GM12878 (cell line): Measurements from ENCODE around the gene FLII. TPM values are rescaled to one million over a fixed set of nuclear protein-coding genes. Genes with fewer than 3 reads are reported as not detected.

ENCODE experiments used
- ATAC-seq: fragments of 200-7000 bp; cut with Tn5 transposase; 3 replicates; pipeline ENCODE4 v1.9.1; 2020; ENCODE audit warnings: mild to moderate bottlenecking, moderate library complexity
- BruUV-seq: library from RNA; stranded (reverse); fragments of 400-500 nt; replicated peaks from 2 replicates; lab custom pipeline; 2021; lab: Mats Ljungman, UMichigan
- CTCF ChIA-PET: fragments of 300-600 bp; sonication (Branson Sonifier 250); formaldehyde crosslinking; extraction: SDS; loops from one replicate; lab custom pipeline; 2021; ENCODE audit warnings: inconsistent platforms; lab: Yijun Ruan, JAX
- POLR2A ChIA-PET: fragments of 350-600 bp; formaldehyde crosslinking; extraction: SDS; loops from one replicate; lab custom pipeline; 2021; ENCODE audit warnings: inconsistent platforms; lab: Charles Lee
- RAD21 ChIA-PET: fragments of 300-600 bp; sonication (Branson Sonifier 250); formaldehyde crosslinking; loops from one replicate; lab custom pipeline; 2023; ENCODE audit warnings: antibody characterized with exemption; ENCODE audit not compliant: unreplicated experiment; lab: Charles Lee
- SMC1A ChIA-PET: fragments of 300-600 bp; sonication (Branson Sonifier 250); formaldehyde crosslinking; loops from one replicate; lab custom pipeline; 2023; ENCODE audit not compliant: unreplicated experiment, uncharacterized antibody; lab: Charles Lee
- DNase-seq: peaks from one replicate; pipeline ENCODE4 v3.0.0-alpha.2; 2011; ENCODE audit warnings: low read depth, low spot score
- FAIRE-seq: peaks from 3 replicates; lab custom pipeline; 2011; peaks lifted over from hg19 to GRCh38; lab: Jason Lieb, UNC
- H2AFZ ChIP-seq: 2 replicates; pipeline ENCODE4 v1.6.0; 2011; ENCODE audit warnings: low read depth, low read length, control low read depth; ENCODE audit not compliant: control insufficient read depth
- H3K27ac ChIP-seq: 2 replicates; pipeline ENCODE4 v1.5.1; 2011; ENCODE audit warnings: control low read depth; ENCODE audit not compliant: control insufficient read depth, insufficient read depth
- H3K27me3 ChIP-seq, 2 experiments: replicated peaks in 1 of 2; 2 replicates each; pipeline versions ENCODE4 v1.6.0 to v1.6.1; 2011; ENCODE audit warnings: low read length in 1 of 2; ENCODE audit not compliant: control insufficient read depth in 2 of 2, insufficient read depth in 2 of 2
- H3K36me3 ChIP-seq, 2 experiments: 2 replicates each; pipeline ENCODE4 v1.5.1; 2011; ENCODE audit warnings: low read length in 1 of 2; ENCODE audit not compliant: control insufficient read depth in 2 of 2, insufficient read depth in 2 of 2
- H3K4me1 ChIP-seq: 2 replicates; pipeline ENCODE4 v1.6.1; 2011; ENCODE audit warnings: mild to moderate bottlenecking, low read length, moderate library complexity, mixed read lengths; ENCODE audit not compliant: control insufficient read depth, insufficient read depth
- H3K4me2 ChIP-seq: 2 replicates; pipeline ENCODE4 v1.6.0; 2011; ENCODE audit warnings: control low read depth; ENCODE audit not compliant: control insufficient read depth, insufficient read depth
- H3K4me3 ChIP-seq: fragments of 200-600 bp; sonication (generic); 2 replicates; pipeline ENCODE4 v1.5.1; 2016
- H3K79me2 ChIP-seq: 2 replicates; pipeline ENCODE4 v1.6.0; 2011; ENCODE audit warnings: low read length; ENCODE audit not compliant: control insufficient read depth, insufficient read depth
- H3K9ac ChIP-seq: 2 replicates; pipeline ENCODE4 v1.8.0; 2011; ENCODE audit warnings: low read length, control low read depth, mixed read lengths; ENCODE audit not compliant: control insufficient read depth, insufficient read depth
- H3K9me3 ChIP-seq: replicated peaks from 3 replicates; pipeline ENCODE4 v1.5.1; 2011; ENCODE audit warnings: mild to moderate bottlenecking, low read length; ENCODE audit not compliant: control insufficient read depth, insufficient read depth
- H4K20me1 ChIP-seq: 2 replicates; pipeline ENCODE4 v1.6.0; 2011; ENCODE audit not compliant: control insufficient read depth, insufficient read depth
- BACH1 ChIP-seq: fragments of 450-650 bp; IDR thresholded peaks from 2 replicates; pipeline ENCODE4 v1.6.1; 2017; ENCODE audit warnings: mild to moderate bottlenecking, borderline replicate concordance
- BHLHE40 ChIP-seq, 2 experiments: fragments of 450-650 bp in 1 of 2; IDR thresholded peaks; 2 replicates each; pipeline ENCODE4 v1.6.1; 2011 to 2017; ENCODE audit warnings: low read depth in 2 of 2, borderline replicate concordance in 1 of 2, improper control_type of control experiment in 1 of 2, low read length in 1 of 2, mild to moderate bottlenecking in 1 of 2
- BRCA1 ChIP-seq: IDR thresholded peaks from 2 replicates; pipeline ENCODE4 v1.6.1; 2011; ENCODE audit warnings: low read depth, low read length, improper control_type of control experiment
- CBX3 ChIP-seq: fragments of 200-600 bp; sonication (generic); IDR thresholded peaks from 2 replicates; pipeline ENCODE4 v1.6.1; 2016; ENCODE audit warnings: low read depth, borderline replicate concordance
- CHD2 ChIP-seq: IDR thresholded peaks from 2 replicates; pipeline ENCODE4 v1.6.1; 2011; ENCODE audit warnings: low read depth, low read length, improper control_type of control experiment, borderline replicate concordance
- FOXM1 ChIP-seq: IDR thresholded peaks from 2 replicates; pipeline ENCODE4 v1.6.1; 2012; ENCODE audit warnings: low read depth, mild to moderate bottlenecking, inconsistent platforms, low read length, moderate library complexity
- HDAC2 ChIP-seq: fragments of 200-600 bp; sonication (generic); IDR thresholded peaks from 2 replicates; pipeline ENCODE4 v1.6.1; 2017
- KLF5 ChIP-seq: fragments of 450-650 bp; IDR thresholded peaks from 2 replicates; pipeline ENCODE4 v1.6.1; 2014; ENCODE audit warnings: mild to moderate bottlenecking; ENCODE audit not compliant: partially characterized antibody
- POLR2A ChIP-seq: IDR thresholded peaks from 2 replicates; pipeline ENCODE4 v1.6.1; 2011; ENCODE audit warnings: low read depth, mild to moderate bottlenecking, low read length
- RUNX3 ChIP-seq: IDR thresholded peaks from 2 replicates; pipeline ENCODE4 v1.6.1; 2012; ENCODE audit warnings: low read length, inconsistent platforms
- SREBF1 ChIP-seq: IDR thresholded peaks from 2 replicates; pipeline ENCODE4 v1.6.1; 2012; ENCODE audit warnings: mild to moderate bottlenecking, low read length
- ZNF24 ChIP-seq: fragments of 450-650 bp; IDR thresholded peaks from 2 replicates; pipeline ENCODE4 v1.6.1; 2017; ENCODE audit warnings: antibody characterized with exemption, mild to moderate bottlenecking
- WGBS: methylation state at CpG from one replicate; pipeline ENCODE4 v1.1.6; 2016; ENCODE audit warnings: low lambda C conversion rate; ENCODE audit not compliant: insufficient replicate concordance, insufficient coverage; ENCODE audit errors: missing lambda C conversion rate; 5-methylcytosine and 5-hydroxymethylcytosine counted together
- in situ Hi-C: fragments of 300-500 bp; cut with MboI; formaldehyde crosslinking; loops from 9 replicates; pipeline ENCODE4 v1.14.3; 2018; ENCODE audit warnings: mixed read lengths
- intact Hi-C: fragments of 100-400 bp; cut with micrococcal nuclease; formaldehyde crosslinking; loops from one replicate; pipeline ENCODE4 v1.14.2; 2022; ENCODE audit not compliant: unreplicated experiment
- polyA plus RNA-seq, 11 experiments: library from polyadenylated mRNA; depleted of rRNA in 4 of 11; unstranded in 6 of 11; stranded (reverse) in 5 of 11; fragments of >200 nt; fragmentation: Nextera tagmentation in 4 of 11; fragmentation: Illumina TruSeq in 1 of 11; extraction: Ambion mirVana in 4 of 11; extraction: Trizol in 1 of 11; gene quantifications; 1 replicate in 1 of 11; 2 replicates in 10 of 11; pipeline versions ENCODE4 v1.2.1 to v1.2.3, GENCODE V29; 2011 to 2016; ENCODE audit warnings: inconsistent platforms in 2 of 11, missing spikeins in 2 of 11, low read depth in 1 of 11
- total RNA-seq, 4 experiments: library from RNA; depleted of rRNA in 3 of 4; stranded (reverse); fragments of >200 nt in 3 of 4; fragmentation: Illumina TruSeq in 1 of 4; extraction: Trizol in 1 of 4; gene quantifications; 2 replicates each; pipeline versions ENCODE4 v1.2.1 to v1.2.3, GENCODE V29; 2013 to 2021
- TF ChIP-seq, protein P1 (sequence below): fragments of 450-650 bp; IDR thresholded peaks from 2 replicates; pipeline ENCODE4 v1.6.1; 2016; ENCODE audit warnings: mild to moderate bottlenecking, moderate library complexity, borderline replicate concordance
- TF ChIP-seq, protein P2 (sequence below): IDR thresholded peaks from 2 replicates; pipeline ENCODE4 v1.6.1; 2012; ENCODE audit warnings: low read depth, low read length, improper control_type of control experiment

The FLII gene
- total and polyA plus RNA-seq, 10 of the 15 experiments (the other 5 are each of a cell fraction or from before 2014, with no cell fraction given): 22.2 to 200 (median 121) TPM

DNA sequence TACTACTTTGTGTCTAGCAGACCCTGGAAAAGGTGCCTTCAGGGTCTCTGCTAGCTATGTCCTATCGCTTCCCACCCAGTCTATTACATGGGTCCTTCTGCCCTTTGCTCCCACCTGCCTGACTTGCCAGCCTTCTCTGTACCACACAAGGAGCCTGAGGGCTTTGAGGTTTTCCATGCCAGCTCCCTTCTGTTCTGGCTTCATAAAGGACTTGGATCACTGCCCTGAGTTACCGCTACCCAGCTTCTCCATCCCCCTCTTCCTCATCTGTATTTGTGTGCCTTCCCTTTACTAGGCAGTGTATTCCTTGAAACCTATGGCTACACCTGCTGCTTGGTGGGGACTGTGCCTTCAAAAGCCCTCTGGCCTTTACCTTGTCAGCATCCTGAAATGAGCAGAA is 52.7 kb downstream of the FLII start:
- BruUV-seq: no TSS peak

DNA sequence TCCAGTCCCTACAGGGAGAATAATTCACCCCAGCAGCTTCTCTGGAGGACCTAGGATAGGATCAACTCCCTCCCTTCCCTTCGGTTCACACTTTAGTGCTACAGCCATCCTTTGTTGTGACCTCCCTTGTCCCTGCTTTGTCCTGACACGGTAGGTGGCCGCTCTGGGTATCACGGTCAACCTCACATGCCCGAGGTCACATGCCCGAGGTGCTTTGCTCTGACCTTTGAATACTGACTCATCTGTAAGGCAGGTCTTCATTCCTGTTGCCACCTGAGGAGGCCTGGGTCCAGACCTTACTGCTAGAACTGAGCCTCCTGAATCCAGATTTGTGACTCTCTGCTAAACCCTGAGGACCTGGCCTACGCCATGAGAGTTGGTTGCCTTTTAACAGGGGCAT is 55.2 kb downstream of the FLII start:
- H2AFZ ChIP-seq: no peak overlapping the region
- RAD21 ChIA-PET: no interaction called here
- no peaks in the 10 kb centered on the region for H3K27me3 ChIP-seq
- DNase-seq (no peak), FAIRE-seq (no peak), ATAC-seq (no peak)
- peaks cover 12% of the 10 kb centered on the region for H3K79me2 ChIP-seq
- no peaks in the 10 kb centered on the region for H3K9me3 ChIP-seq
- intact Hi-C loops: no loop called here
- 85% methylated on average over 7 of the region's 7 CpGs for WGBS
- no peak overlapping the region for H3K4me3 ChIP-seq
- in situ Hi-C loops: no loop called here
- POLR2A ChIA-PET: interaction anchor here (1.3 to 1.5 kb wide), 3 partner anchors 12 to 58 kb away, joined by 3 to 6 read pairs (median 4); no protein-coding TSS in a partner anchor
- no peak overlapping the region for H3K4me2 ChIP-seq
- no TSS peak for BruUV-seq
- SMC1A ChIA-PET: interaction anchor here (2.0 kb wide), 1 partner anchor 14 kb away, joined by 5 read pairs; no protein-coding TSS in a partner anchor
- CTCF ChIA-PET: interaction anchor here (1.0 kb wide), 1 partner anchor 14 kb away, joined by 4 read pairs; no protein-coding TSS in a partner anchor
- peaks cover 21 to 43% of the 10 kb centered on the region in 2 experiments for H3K36me3 ChIP-seq
- peaks cover 13% of the 10 kb centered on the region for H4K20me1 ChIP-seq
- H3K9ac ChIP-seq: no peak overlapping the region
- H3K4me1 ChIP-seq: no peaks in the 10 kb centered on the region
- H3K27ac ChIP-seq: no peak overlapping the region
- no peak for TF ChIP-seq FOXM1
- TF ChIP-seq CBX3: no peak
- TF ChIP-seq, protein P1, sequence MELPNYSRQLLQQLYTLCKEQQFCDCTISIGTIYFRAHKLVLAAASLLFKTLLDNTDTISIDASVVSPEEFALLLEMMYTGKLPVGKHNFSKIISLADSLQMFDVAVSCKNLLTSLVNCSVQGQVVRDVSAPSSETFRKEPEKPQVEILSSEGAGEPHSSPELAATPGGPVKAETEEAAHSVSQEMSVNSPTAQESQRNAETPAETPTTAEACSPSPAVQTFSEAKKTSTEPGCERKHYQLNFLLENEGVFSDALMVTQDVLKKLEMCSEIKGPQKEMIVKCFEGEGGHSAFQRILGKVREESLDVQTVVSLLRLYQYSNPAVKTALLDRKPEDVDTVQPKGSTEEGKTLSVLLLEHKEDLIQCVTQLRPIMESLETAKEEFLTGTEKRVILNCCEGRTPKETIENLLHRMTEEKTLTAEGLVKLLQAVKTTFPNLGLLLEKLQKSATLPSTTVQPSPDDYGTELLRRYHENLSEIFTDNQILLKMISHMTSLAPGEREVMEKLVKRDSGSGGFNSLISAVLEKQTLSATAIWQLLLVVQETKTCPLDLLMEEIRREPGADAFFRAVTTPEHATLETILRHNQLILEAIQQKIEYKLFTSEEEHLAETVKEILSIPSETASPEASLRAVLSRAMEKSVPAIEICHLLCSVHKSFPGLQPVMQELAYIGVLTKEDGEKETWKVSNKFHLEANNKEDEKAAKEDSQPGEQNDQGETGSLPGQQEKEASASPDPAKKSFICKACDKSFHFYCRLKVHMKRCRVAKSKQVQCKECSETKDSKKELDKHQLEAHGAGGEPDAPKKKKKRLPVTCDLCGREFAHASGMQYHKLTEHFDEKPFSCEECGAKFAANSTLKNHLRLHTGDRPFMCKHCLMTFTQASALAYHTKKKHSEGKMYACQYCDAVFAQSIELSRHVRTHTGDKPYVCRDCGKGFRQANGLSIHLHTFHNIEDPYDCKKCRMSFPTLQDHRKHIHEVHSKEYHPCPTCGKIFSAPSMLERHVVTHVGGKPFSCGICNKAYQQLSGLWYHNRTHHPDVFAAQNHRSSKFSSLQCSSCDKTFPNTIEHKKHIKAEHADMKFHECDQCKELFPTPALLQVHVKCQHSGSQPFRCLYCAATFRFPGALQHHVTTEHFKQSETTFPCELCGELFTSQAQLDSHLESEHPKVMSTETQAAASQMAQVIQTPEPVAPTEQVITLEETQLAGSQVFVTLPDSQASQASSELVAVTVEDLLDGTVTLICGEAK: no peak
- TF ChIP-seq ZNF24: no peak
- TF ChIP-seq, protein P2, sequence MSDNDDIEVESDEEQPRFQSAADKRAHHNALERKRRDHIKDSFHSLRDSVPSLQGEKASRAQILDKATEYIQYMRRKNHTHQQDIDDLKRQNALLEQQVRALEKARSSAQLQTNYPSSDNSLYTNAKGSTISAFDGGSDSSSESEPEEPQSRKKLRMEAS: no peak
- no peak for TF ChIP-seq BACH1
- no peak for TF ChIP-seq RUNX3
- TF ChIP-seq POLR2A: no peak
- no peak for TF ChIP-seq SREBF1
- TF ChIP-seq BHLHE40 (IDR thresholded peaks at IDR 0.05; ENCODE audit: borderline replicate concordance in 1 of 2, low read depth in 2 of 2, low read length in 1 of 2): no peak

More for the DNA sequence above, 52.7 kb downstream of the FLII start:
- in situ Hi-C loops (no loop called here), intact Hi-C loops (no loop called here)
- Histone ChIP-seq H3K79me2 (peaks cover under 1% of the 10 kb centered on the region), H3K27me3 (no peaks in the 10 kb centered on the region), H3K4me1 (no peaks in the 10 kb centered on the region), H3K4me2 (no peak overlapping the region), H3K9ac (no peak overlapping the region), H4K20me1 (peaks cover 13% of the 10 kb centered on the region), H3K27ac (no peak overlapping the region), H2AFZ (no peak overlapping the region), H3K4me3 (no peak overlapping the region), H3K9me3 (no peaks in the 10 kb centered on the region), H3K36me3 (peaks cover 30 to 45% of the 10 kb centered on the region in 2 experiments; a peak in 3 of 4 replicates)
- ATAC-seq: no peak
- FAIRE-seq: no peak
- TF ChIP-seq BRCA1: no peak
- TF ChIP-seq HDAC2: no peak
- TF ChIP-seq KLF5: no peak
- TF ChIP-seq CHD2: no peak
- ChIA-PET CTCF (interaction anchor here (1.9 kb wide), 1 partner anchor 10 kb away, joined by 5 read pairs; no protein-coding TSS in a partner anchor), POLR2A (no interaction called here), SMC1A (no interaction called here), RAD21 (no interaction called here)
- WGBS: 96% methylated on average over 2 of the region's 2 CpGs
- DNase-seq: no peak
